GM21381 (cell line): Measurements from ENCODE around the gene CHAC2.
"Not testable (repeated sequence)": the region's sequence is repeated elsewhere in the genome, so short reads cannot be mapped to it uniquely, and the experiment has no call there.

Experiments
- ATAC-seq: cut with Tn5 transposase; IDR thresholded peaks from one replicate; pipeline ENCODE4 v1.9.1; 2021; ENCODE audit warnings: mild to moderate bottlenecking, moderate library complexity; ENCODE audit not compliant: unreplicated experiment

CHAC2 gene

GRCh38 chr2:53767405-53768241 is at the start of gene CHAC2:
TSS of gene CHAC2 (plus strand) at chr2:53767804. CDS start at chr2:53767887, 83 bp downstream.
- peak; percentile 91 for ATAC-seq

GRCh38 chr2:53720944-53721343 is 46.7 kb upstream of the CHAC2 start:
- not testable (repeated sequence) for ATAC-seq

- ATAC-seq, result no peak
Observed at GRCh38 chr2:53724536-53724935, 43.1 kb upstream of the CHAC2 start.

- ATAC-seq, result no peak
Observed at GRCh38 chr2:53725662-53726061, 41.9 kb upstream of the CHAC2 start.

- no peak for ATAC-seq
Observed at GRCh38 chr2:53727921-53728320, 39.7 kb upstream of the CHAC2 start.

GRCh38 chr2:53729143-53729762 is 38.4 kb upstream of the CHAC2 start:
- ATAC-seq, result no peak

GRCh38 chr2:53737091-53737490 is 30.5 kb upstream of the CHAC2 start:
- ATAC-seq, result no peak

- no peak for ATAC-seq
Observed at GRCh38 chr2:53739032-53739431, 28.6 kb upstream of the CHAC2 start.

- ATAC-seq, result no peak
Observed at GRCh38 chr2:53740170-53740569, 27.4 kb upstream of the CHAC2 start.

GRCh38 chr2:53744395-53745065 is 23.1 kb upstream of the CHAC2 start:
- no peak for ATAC-seq

GRCh38 chr2:53750041-53750768 is 17.4 kb upstream of the CHAC2 start:
- ATAC-seq, result no peak

- peak; percentile 85 for ATAC-seq
Observed at GRCh38 chr2:53751728-53752127, 15.9 kb upstream of the CHAC2 start.

GRCh38 chr2:53752385-53752784 is 15.2 kb upstream of the CHAC2 start:
- ATAC-seq, result no peak

GRCh38 chr2:53753041-53753440 is 14.6 kb upstream of the CHAC2 start:
- ATAC-seq, result no peak

- ATAC-seq, result no peak
Observed at GRCh38 chr2:53755121-53755520, 12.5 kb upstream of the CHAC2 start.

- ATAC-seq, result no peak
Observed at GRCh38 chr2:53756644-53757043, 11.0 kb upstream of the CHAC2 start.

- not testable (repeated sequence) for ATAC-seq
Observed at GRCh38 chr2:53757206-53757605, 10.4 kb upstream of the CHAC2 start.

GRCh38 chr2:53765767-53766166 is 1.8 kb upstream of the CHAC2 start:
- ATAC-seq, result no peak

- peak; percentile 41 for ATAC-seq
Observed at GRCh38 chr2:53768242-53768542, 588 bp downstream of the CHAC2 start.

- no peak for ATAC-seq
Observed at GRCh38 chr2:53769318-53769945, 1.8 kb downstream of the CHAC2 start.

GRCh38 chr2:53770264-53770663 is 2.7 kb downstream of the CHAC2 start:
- no peak for ATAC-seq
